Superior temporal gyrus (tissue), 1 donor: ENCODE results near the gene RAB7B.

Experiments
- DNase-seq: peaks from one replicate; pipeline ENCODE4 v3.0.0-alpha.2; 2016; ENCODE audit errors: extremely low spot score

Gene RAB7B

DNA sequence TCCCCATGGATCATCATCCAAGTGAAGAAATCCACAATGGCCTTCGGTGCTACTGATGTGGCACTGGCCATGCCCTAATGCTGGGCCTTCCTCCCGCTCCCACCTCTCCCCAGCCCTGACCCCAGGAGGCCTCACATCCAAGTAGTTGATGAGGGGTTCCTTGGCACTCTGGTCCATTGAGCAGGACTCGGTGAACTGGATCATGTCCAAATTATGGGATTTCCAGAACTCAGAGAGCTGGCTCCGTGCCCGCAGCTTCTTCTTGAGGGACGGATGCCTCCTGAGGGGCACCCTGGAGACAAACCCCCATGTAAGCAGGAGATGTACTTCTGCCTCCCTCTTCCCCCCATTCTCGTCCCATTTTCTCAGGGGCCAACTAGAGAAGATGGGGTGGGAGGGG lies 19.6 kb upstream of the RAB7B start:
- no peak for DNase-seq

DNA sequence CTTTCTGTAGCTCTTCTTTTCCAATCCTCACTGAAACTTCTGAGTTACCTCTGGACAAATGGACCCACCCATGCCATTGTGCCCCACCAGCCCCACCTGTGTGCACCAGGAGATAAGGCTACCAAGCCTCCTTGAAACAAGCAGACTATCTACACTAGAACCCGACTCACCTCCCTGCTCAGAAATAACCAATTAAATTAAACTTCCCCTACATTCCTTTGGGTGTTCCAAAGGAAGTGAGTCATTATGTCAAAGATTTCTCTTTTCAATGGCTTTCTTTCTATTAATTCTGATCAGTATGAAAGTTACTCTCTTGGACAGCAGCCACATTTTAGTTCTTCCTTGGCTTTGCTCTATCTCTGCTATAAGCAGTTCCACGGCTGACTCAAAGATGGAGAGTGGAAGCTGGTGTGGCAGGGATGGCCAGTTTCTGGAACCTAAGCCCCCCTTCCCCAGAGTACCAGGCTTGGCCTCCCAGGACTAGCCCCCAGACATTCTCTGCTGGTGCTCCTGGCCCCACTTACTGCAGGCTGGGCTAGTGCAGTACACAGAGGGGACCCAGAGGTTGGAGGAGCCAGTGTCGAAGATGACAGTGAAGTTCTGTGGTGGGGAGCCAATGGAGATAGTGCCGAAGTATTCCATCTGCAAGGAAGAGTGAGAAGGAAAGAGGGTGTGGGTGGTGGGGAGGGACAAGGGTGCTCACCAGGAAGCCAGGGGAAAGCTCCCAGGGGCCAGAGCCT lies 18.6 kb upstream of the RAB7B start:
- no peak for DNase-seq

DNA sequence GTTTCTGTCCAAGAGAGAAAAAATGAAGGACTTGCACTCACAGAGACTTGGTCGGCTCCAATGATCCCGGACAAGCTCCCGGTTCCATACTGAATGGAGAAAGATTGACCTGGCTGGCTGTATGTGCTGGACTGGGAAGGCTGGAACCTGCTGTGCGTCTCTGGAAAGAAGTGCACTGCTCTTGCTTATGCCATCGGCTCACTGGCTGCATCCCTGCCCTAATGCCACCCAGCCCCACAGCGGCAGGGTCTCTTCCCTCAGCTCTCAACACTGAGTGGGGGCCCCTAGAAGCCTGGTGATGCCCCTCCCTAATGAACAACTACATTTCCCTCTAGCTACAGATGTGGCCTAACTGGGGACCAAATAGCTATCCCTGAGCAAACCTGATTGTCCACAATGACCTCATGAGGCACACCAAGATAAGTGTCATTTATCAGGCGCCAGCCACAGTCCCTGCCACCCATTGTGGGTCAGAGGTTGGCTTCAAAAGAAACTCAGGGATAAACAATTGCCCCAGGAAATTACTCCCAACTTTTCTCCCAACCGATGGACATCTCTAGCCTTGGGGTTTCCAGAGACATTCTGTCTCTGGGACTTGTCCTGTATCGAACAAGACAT lies 17.9 kb upstream of the RAB7B start:
- DNase-seq, result no peak

DNA sequence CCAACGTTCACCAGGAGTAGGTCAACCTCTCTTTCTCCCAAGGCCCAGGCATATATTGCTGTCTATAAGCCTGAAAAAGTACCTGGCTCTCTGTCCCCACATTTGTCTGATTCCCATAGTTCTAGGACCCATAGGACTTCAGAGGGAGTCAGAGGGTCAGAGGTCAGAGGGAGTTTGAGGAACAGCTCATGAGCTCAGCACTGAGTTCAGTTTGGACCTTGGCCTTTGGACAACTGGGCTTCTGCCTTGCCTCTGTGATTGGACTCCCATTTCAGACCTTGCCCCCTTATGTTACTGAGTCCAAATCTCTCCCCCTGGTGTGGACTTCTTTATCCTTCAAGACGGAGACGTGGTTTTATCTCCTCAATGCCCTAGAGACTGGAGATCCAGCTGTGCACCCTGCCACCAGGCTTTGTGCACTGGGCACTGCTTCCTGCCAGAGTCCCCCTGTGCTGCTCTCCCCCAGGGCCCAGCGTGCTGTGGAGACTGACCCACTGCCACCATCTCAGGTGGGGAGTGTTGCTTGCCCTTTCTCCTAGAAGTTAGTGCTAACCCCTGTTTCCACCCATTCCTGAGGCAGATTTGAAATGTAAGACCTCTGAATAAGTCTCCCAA lies 17.3 kb upstream of the RAB7B start:
- no peak for DNase-seq

DNA sequence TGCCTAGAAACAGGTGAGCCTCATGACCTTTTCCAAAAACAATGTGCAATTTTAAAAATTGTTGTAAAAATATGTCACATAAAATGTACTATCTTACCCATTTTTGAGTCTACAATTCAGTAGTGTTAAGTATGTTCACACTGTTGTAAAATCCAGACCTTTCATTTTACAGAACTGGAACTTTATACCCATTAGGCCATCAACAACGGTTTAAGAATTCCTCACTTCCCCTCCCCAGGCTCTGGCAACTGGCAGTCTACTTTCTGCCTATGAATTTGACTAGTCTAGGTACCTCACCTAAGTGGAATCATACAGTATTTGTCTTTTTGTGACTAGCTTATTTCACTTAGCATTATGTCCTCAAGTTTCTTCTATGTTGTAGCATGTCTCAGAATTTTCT lies 11.9 kb upstream of the RAB7B start:
- DNase-seq, result no peak

DNA sequence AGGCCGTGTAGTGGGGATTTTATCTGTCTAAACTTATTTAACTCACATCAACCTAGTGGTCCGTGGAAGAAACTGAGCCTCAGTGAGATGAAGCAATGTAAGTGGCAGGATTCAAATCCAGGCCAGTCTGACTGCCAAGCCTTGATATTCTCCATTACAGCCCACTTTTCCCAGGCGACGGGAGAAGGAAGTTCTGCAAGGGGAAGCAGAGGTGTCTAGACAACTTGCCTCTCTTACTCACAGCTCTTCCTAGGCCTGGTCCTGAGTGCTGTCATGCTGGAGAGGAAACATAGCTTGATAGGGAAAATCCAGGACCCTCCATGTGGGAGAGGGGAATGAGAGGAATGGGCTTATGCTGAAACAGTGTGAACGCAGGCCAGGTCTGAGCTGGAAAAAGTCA lies 11.4 kb upstream of the RAB7B start:
- no peak for DNase-seq

DNA sequence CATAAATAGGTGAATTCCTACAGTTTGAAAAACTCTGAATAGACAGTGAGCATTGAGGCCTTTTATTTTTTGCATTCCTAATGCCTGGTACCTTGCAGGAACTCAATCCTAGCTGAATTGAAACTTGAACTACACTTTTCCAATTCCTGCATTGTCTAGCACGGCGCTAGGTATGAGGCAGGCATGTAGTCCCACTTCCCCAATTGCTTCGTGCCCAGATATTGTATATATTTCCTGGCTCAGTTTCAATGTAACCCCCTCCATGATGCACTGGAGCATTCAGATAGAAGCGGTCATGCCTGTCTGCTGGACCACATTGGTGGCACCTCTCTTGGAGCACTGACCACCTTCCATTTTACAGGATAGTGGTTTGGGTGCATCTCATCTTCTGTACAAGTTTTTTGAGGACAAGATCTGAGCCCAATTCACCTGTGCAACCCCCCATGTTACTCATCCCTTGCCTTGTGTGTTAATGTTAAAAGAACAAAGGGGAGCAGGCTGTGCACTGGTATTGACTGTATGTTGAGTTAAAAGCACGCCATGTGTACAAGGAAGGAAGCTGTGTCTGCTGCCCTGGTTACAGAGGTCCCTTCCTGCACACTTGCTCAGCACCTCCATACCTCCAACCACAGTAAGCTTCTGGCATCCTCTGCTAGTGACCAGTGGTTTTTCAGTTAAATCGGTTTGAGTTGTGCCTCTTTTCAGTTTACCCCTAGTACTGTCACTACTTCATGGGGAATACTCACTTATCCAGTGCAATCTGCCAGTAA lies 10.0 kb upstream of the RAB7B start:
- no peak for DNase-seq

DNA sequence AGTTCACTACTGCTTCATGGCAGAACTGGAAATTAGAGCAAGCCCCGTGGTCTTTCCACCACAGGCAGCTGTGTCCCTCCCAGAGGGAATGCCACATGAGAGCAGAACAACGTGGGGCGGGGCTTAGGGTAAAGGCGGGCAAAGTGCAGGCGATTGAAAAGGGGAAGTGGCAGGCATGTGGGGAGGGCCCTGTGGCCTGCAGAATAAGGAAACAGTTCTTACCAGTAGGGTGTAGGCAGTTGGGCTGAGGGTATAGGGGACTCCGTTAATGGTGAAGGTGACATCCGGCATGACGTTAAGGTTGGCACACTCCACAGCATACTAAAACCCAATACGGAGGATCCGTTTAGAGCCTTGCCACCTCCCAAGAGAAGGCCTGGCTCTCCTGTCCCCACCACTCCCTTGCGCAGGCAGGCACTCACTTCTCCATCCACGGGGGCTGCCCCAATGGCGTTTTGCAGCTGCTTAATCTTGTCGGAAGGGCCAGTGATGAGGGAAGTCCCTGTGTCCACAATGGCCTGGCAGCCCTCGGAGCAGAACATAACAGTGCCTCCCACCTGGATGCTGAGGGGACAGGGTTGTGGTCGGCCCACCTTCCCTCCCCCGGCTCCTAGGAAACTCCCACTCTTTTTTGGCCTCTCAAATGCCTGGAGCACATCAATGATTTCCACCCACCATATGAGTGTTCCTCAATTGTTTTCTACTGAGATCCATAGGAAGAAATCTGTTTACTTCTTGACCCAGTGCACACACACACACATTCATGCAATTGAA lies 9.1 kb upstream of the RAB7B start:
- DNase-seq, result no peak

DNA sequence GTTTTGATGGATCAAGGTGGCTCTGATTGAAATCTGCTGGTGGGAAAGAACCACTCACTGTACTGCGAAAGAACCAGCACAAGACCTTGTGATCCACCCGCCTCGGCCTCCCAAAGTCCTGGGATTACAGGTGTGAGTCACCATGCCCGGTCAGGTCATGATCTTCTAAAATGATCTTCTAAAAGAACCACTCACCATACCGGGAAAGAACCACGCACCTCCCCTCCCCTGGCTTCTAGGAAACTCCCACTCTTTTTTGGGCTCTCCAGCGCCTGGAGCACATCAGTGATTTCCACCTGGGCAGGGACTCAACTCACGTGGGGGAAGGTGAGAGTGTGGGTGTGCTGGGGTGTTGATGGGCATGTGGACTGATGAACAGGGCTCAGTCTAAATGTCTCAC lies 7.9 kb upstream of the RAB7B start:
- no peak for DNase-seq

DNA sequence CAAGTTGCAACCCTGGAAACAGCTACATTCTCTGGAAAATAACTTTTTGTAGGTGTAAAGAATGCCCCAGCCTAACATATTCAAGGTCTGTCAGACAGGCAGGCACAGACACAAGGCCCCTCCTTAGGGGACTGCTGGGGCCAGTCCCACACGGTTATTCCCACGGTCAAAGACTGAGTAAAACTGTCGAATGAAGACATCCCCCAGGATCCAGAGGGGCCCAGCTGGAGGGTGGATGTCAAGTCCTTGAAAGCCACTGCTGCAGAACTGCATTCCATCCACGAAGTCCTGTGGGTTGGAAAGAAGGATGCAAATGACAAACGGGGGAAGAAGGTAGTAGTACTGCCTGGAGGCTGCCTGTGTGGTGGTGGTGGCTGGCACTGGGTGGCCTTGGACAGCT lies 6.9 kb upstream of the RAB7B start:
- DNase-seq, result no peak

DNA sequence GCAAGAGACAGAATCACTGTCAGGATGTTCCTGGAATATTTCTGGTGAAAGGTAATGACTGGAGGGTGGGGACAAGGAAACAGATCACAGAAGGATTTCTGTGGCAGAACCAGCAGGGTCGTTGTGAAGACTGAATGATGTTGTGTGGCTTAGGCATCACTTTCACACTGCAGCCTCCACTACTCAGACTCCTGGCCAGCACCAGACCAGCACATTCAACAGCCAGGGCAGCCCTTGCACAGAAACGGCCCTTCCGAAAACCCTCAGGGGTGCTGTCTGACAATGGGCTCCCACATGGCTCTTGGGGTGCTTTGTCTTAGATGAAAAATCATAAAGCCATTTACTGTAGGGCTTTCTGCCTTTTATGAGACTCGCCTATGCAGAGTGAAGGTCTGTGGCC lies 3.8 kb upstream of the RAB7B start:
- DNase-seq, result no peak

DNA sequence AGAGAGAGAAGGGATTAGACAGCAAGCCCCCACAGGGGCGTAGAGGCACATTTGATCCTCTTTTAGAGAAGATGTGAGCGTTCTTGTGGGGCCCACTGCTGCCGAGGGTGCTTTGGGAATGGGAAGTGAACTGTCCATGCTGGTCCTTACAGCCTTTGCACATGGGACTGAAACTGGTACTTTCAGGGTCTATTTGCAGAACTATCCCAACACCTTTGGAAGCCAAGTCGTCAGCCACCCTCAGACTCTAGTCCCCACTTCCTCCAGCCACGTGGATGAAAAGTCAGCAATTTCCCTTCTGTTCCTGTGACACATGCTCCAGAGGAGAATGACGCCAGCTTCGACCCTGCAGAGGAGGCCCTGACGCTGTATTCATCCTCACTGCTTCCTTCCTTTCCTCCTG lies 2.6 kb upstream of the RAB7B start:
- no peak for DNase-seq

DNA sequence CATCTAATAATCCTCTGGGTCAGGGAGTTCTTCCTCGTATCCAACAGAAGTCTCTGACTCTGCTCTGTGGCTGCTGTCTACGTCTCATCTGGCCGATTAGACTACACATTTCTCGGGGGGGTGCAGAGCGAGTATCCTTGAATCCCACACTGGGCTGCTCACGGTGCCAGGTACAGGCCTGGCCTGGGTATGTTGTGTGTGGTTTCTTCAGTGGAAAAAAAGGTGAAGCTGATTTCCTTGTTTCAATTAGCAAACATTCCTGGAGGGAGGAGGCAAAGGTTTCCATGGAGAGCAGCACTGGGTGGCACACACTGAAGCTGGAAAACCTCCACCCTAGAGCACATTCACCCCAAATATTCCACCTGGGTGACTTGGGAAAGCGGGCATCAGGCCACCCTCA lies 2.0 kb upstream of the RAB7B start:
- no peak for DNase-seq

DNA sequence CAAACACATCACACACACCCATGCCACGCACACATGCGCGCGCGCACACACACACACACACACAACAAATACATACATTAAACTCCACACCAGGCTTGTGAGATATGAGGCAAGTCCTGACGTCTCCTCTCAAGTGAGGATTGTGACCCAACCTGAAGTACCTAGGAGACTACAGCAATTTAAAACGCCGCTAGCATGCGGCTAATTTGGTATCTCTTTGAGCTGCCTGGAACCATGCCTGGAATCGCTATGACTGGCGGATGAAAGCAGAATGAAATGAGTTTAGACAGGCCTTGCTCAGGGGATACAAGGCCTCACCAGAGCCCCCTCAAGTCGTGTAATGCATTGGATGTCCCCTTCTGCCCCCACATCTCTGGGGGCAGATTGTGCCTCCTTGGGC lies 1.6 kb upstream of the RAB7B start:
- no peak for DNase-seq

DNA sequence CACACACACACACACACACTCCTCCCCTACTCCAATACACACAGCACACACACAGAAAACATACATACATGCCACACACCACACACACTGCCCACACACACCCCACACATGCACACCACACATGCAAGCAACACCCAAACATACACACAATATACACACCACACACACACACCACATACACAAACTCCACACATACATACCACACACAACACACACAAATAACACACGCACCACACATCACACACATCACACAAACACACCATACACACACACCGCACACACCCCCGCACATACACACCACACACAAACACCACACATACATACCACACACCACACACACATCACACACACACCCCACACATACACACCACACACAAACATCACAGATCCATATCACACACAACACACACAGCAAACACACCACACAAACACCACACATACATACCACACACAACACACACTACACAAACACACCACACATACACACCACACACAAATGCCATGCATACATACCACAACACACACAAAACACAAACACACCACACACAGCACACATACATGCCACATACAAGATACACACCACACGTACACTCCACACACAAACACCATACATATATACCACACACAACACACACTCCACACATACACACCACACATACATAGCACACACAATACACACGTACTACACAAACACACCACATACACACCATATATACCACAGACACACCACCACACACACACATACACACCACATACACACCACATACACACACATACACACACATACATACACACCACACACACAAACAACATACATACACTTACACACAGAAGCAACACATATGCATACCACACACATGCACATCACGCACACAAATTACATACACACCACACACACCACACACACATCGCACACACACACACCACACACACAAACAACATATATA lies 932 bp upstream of the RAB7B start:
- no peak for DNase-seq

DNA sequence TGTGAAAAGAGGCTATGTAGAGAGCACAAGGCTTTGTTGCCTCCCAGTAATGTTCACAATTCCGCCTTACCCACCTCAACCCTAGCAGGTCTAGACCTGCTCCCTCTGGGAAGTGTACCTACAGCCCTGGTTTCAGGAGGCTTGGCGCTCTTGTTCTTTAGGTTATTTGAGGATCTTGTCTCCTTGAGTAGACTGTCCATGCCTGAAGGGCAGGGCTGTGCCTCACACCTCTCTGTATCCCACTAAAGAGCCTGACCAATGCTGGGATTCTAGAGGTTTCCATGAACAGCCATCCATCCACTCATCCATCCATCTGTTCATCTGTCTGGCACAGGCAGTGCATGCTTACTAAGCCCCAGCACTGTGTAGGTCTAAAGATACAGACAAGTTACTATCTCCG lies 1.0 kb downstream of the RAB7B start:
- DNase-seq, result no peak

DNA sequence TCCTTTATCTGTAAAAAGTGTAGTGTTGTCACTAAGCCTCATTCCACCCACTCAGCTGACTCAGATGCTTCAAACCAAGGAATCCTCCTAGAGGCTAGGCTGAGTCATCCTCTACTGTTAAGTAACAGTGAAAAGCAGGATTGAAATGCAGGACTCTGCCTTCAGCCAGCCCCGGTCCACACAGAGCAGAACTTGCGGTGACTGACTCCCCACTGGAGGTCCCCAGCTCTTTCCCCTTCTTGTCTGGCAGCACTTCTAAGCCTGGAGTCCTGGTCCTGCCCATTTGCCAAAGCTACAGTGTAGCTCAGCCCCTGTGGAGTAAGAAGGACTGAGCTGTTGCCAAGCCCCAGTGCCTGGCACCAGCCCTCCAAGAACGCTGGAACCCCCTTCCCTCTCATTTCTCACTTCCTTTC lies 1.7 kb downstream of the RAB7B start:
- peak; percentile 76 for DNase-seq

DNA sequence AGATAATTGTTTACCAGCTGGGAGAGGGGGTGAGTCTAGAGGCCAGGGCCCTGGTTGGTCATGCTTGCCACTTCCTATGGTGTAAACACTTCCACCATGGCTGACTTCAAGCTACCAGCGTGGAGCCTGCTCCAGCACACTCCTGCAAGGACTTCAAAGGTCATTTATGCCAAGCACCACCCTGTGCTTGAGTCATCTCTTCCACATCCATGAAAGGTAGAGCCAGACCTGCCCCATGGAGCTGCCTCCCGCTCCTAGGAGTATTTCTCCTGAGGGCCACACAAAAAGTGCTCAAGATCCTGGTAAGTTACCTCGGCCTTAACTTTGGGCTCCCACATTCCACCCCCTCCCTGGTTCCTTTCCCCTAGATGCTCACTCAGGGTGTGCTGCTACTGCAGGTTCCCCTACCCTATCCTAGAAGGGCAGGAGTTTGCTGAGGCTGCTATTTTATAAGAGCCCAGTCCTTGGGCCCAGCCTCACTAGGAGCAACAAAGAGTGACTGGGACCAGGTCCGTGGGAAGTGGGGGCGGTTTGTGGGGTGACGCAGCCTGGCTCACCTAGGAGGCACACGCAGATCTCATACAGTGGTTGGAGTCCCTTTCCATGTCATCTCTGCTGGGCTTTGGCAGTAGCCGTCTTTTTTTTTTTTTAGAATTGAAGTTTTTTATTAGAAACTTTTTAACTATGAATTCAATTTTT lies 2.4 kb downstream of the RAB7B start:
- DNase-seq, result no peak

DNA sequence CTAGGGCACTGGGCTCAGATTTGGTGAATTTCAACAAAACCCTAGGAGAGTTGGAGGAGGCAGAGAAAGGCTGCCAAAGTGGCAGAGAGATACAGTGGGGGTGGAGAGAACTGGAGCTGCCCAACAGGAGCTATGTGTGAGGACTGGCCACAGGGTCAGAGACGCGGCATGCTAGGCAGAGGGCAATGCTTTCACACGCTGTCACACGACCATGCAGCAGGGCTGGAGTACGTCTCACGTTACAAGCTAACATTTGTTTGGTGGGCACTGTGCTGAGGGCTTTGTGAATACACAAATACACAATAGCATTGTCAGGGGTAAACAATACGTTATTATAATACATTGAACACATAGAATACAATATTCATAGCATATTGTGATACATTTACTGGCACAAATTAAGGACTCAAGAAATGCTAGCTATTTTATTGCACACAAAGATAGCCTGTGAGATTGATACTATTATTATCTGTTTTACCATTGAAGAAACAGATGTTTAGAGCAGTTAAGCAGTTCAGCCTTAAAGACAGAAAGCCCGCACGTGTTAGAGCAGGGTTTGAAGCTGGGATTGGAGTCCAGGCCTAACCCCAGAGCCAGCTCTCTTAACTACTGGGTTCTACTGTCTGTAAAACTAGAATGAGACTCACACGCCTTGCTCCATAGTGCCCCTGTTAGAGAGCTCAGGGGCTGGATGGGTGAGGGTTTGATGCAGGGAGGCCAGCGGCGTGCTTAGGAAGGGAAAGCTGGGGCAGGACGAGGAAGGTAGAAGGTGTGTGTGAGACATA lies 4.5 kb downstream of the RAB7B start:
- DNase-seq, result peak; percentile 89
